RWPE2 (cell line): ENCODE measurements around the gene CFAP99.
A peak's percentile ranks its signal among the peaks of the same experiment; 100 is the strongest.

Experiments used
- ATAC-seq: fragments of 200-7000 bp; cut with Tn5 transposase; 3 replicates; pipeline ENCODE4 v1.9.1; 2021; ENCODE audit warnings: low read depth
- DNase-seq: peaks from one replicate; pipeline ENCODE4 v3.0.0-alpha.2; 2020; ENCODE audit warnings: low spot score
- H3K27ac ChIP-seq: fragments of 450-650 bp; 2 replicates; pipeline ENCODE4 v1.5.1; 2017; ENCODE audit warnings: mild to moderate bottlenecking; ENCODE audit not compliant: poor library complexity, severe bottlenecking
- H3K27me3 ChIP-seq: fragments of 250-450 bp; sonication (Bioruptor Pico); 2 replicates; pipeline ENCODE4 v1.5.1; 2021; ENCODE audit warnings: mild to moderate bottlenecking, moderate library complexity; ENCODE audit not compliant: insufficient read depth, poor library complexity, severe bottlenecking
- H3K36me3 ChIP-seq: fragments of 250-450 bp; sonication (Bioruptor Pico); 2 replicates; pipeline ENCODE4 v1.5.1; 2020; ENCODE audit warnings: low read depth, mild to moderate bottlenecking, moderate library complexity
- H3K4me1 ChIP-seq: fragments of 250-450 bp; sonication (Bioruptor Pico); 2 replicates; pipeline ENCODE4 v1.5.1; 2021; ENCODE audit warnings: mild to moderate bottlenecking, moderate library complexity; ENCODE audit not compliant: insufficient read depth, poor library complexity, severe bottlenecking
- H3K4me3 ChIP-seq: fragments of 250-450 bp; sonication (Bioruptor Pico); 2 replicates; pipeline ENCODE4 v1.5.1; 2021; ENCODE audit warnings: mild to moderate bottlenecking, moderate library complexity; ENCODE audit not compliant: severe bottlenecking
- H3K9me3 ChIP-seq: fragments of 250-450 bp; sonication (Bioruptor Pico); 2 replicates; pipeline ENCODE4 v1.5.1; 2021; ENCODE audit warnings: mild to moderate bottlenecking, moderate library complexity; ENCODE audit not compliant: severe bottlenecking
- TF ChIP-seq, protein P1 (sequence below): fragments of 450-650 bp; IDR thresholded peaks from one replicate; pipeline ENCODE4 v1.5.1; 2017; ENCODE audit warnings: mild to moderate bottlenecking, moderate library complexity; ENCODE audit not compliant: poor library complexity, severe bottlenecking

Gene CFAP99

DNA sequence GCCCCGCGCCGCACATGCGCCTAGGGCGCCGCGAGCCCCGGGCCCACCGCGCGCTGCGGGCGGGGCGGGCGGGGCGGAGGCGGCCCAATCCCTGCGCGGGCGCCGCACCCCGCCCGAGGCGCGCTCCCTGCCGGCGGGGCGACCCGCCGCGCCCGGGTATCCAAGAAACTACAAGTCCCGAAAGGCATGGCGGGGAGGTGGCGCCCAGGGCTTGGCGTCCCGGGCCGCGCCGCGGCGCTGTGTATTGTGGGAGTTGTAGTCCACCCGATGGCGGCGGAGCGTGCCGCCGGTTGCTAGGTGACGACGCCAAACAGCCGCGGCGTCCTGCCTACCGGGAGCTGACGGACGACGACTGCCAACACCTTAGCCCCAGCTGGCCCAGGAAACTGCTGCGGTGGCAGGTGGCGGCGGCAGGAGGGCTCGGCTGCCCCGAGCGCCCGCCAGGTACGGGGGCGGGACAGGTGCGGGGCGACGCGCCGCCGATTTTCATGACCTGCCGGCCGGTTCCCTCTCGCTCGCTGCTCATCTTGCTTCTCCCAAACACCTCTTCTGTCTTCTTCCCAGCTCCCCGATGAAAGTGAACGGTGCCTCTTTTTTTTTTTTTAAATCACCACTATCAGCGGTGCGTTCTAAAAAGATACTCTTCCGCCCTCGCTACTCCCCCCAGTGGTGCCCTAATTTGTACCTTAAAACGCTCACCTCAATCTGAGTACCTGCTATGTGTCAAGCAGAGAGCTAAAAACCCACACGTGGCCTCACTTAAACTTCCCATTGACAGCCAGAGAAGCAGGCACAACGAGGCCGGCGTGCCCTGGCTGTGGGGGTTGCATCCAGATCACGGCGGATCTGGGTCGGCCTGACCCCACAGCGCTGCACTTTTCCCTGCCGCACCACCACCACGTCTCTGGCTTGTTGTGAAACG is at the start of gene CFAP99:
Gene CFAP99, plus strand, starts transcription at position 306 of the 922 bp plus-strand sequence.
- peak; percentile 95 for DNase-seq
- Histone ChIP-seq H3K36me3 (no peaks in the 10 kb centered on the region), H3K9me3 (no peaks in the 10 kb centered on the region), H3K27me3 (peaks cover 39% of the 10 kb centered on the region), H3K4me1 (peaks cover 5% of the 10 kb centered on the region), H3K4me3 (peak within 1 kb of the TSS; percentile 59), H3K27ac (no peak within 1 kb of the TSS)
- TF ChIP-seq, protein P1, sequence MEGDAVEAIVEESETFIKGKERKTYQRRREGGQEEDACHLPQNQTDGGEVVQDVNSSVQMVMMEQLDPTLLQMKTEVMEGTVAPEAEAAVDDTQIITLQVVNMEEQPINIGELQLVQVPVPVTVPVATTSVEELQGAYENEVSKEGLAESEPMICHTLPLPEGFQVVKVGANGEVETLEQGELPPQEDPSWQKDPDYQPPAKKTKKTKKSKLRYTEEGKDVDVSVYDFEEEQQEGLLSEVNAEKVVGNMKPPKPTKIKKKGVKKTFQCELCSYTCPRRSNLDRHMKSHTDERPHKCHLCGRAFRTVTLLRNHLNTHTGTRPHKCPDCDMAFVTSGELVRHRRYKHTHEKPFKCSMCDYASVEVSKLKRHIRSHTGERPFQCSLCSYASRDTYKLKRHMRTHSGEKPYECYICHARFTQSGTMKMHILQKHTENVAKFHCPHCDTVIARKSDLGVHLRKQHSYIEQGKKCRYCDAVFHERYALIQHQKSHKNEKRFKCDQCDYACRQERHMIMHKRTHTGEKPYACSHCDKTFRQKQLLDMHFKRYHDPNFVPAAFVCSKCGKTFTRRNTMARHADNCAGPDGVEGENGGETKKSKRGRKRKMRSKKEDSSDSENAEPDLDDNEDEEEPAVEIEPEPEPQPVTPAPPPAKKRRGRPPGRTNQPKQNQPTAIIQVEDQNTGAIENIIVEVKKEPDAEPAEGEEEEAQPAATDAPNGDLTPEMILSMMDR: peak; percentile 32
- peak; percentile 91 for ATAC-seq

DNA sequence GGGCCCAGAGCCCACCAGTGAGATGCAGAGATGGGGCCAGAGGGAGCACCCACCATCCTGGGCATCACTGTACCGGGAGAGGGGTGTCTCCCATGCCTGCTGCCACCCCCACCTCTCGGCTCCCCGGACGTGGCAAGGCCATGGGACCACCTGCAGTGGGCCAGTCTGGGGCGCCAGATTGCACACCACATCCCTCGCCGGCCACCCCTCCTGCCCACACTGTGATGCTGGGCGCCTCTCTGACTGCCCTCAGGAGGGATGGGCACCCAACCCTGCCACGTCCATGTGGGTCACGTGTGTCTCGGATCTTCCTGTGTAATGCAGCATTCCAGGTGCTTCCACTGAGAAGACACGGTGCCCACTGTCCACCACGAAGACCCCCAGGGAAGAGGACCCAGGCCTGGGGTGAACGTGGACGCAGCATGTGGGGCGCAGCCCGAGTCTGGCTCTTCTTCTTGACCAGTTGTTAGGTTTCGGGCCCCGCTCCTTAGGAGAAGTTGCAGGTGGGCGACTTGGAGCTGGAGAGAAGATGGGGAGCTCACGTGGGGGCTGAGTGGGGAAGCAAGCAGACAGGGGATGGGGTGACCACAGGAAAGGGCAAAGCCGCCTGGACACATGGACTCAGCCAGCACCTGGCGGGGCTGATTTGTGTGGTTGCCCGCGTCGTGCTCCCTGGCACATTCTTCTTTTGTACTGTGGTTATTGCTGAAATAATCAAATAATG is 48.0 kb upstream of the CFAP99 start:
- no peak for ATAC-seq
- Histone ChIP-seq H3K27ac (no peak overlapping the region), H3K36me3 (no peaks in the 10 kb centered on the region), H3K4me1 (no peaks in the 10 kb centered on the region), H3K9me3 (no peaks in the 10 kb centered on the region), H3K27me3 (no peaks in the 10 kb centered on the region), H3K4me3 (no peak overlapping the region)
- no peak for DNase-seq
- TF ChIP-seq, protein P1: no peak

DNA sequence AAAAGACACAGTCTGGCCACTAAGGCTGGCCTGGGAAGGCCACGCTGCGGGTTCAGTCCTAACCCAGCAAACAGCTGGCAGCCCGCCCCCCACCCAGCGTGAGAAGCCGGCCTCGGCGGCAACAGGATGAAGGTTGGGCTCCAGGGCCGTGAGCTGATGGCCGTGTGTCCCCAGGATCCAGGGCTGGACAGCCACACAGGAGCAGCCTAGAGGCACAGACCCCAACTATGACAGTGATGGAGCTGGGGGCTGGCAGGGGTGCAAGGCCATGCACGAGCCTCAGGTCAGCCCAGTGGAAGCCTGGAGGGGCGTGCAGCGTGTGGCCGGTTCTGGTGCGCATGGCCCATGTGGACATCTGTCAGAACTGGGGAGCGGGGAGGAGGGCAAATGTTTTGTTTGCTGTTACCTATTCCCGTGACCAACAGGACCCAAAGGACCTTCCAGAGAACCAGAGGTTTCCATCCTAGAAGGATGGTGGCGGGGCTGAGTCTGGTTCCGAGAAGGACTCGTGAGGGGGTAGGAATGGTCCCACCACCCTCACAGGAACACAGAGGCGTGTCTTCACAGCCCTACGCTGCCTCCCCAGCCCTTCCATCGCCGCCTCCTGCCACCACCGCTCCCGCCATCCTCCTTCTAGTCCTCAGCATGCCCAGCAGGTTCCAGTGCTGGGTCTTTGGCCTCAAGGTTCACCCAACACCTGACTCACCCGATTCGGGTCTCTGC is 46.8 kb upstream of the CFAP99 start:
- no peak overlapping the region for H3K27ac ChIP-seq
- no peaks in the 10 kb centered on the region for H3K36me3 ChIP-seq
- TF ChIP-seq, protein P1: no peak
- DNase-seq (no peak), ATAC-seq (no peak)
- no peaks in the 10 kb centered on the region for H3K9me3 ChIP-seq
- no peak overlapping the region for H3K4me3 ChIP-seq
- no peaks in the 10 kb centered on the region for H3K27me3 ChIP-seq
- H3K4me1 ChIP-seq: no peaks in the 10 kb centered on the region

DNA sequence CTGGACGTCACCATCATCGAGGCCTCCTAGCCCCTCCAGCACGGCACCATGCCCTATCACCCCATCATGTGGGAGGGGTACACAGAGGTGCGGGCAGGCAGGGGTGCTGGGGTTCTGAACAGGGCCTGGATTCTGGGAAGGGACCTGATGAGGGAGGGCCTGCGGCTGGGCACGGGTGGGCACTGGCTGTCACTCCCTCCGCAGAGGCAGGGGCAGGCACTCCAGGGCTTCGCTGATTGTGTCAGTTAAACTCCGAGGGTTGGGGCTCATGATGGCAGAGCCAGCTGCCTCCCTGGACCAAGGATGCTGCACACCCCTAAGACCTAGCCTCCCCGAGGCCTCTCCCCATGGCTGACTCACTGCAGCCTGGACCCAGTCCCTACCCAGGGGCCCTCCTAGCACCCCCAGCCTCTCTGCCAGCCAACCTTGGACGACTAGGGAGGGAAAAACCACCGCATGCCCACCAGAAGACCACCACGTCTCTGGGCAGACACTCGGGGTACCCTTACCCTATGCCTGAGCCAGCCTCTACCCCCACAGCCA is 46.2 kb upstream of the CFAP99 start:
- no peaks in the 10 kb centered on the region for H3K36me3 ChIP-seq
- ATAC-seq (no peak), DNase-seq (no peak)
- H3K4me3 ChIP-seq: no peak overlapping the region
- TF ChIP-seq, protein P1: no peak
- H3K9me3 ChIP-seq: no peaks in the 10 kb centered on the region
- H3K4me1 ChIP-seq: no peaks in the 10 kb centered on the region
- no peak overlapping the region for H3K27ac ChIP-seq
- no peaks in the 10 kb centered on the region for H3K27me3 ChIP-seq
